Activated CD8-positive, alpha-beta memory T cell treated with anti-CD3 and anti-CD28 coated beads, Interleukin-2, amount 50 U/mL, for 1 hour (primary cell): Measurements from ENCODE around the gene RBMS3.

ENCODE experiments used
- DNase-seq: peaks from one replicate; pipeline ENCODE4 v3.0.0-alpha.2; 2020; ENCODE audit errors: extremely low read depth

Gene RBMS3

DNA sequence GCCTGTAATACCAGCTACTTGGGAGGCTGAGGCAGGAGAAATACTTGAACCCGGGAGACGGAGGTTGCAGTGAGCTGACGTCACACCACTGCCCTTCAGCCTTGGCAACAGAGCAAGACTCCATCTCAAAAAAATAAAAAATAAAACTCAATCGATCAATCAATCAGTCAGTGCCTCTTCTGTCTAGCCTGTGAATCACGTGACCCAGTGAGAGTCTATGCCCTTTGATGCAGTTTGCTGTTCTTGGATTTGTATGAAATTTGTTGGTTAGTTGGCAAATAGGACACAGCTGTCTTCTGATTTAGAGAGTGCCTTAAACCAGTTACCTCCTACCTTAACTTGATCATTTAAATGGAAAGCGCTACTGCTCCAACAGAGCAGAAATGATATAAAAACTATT is 3.6 kb upstream of the RBMS3 start:
- DNase-seq, result no peak

DNA sequence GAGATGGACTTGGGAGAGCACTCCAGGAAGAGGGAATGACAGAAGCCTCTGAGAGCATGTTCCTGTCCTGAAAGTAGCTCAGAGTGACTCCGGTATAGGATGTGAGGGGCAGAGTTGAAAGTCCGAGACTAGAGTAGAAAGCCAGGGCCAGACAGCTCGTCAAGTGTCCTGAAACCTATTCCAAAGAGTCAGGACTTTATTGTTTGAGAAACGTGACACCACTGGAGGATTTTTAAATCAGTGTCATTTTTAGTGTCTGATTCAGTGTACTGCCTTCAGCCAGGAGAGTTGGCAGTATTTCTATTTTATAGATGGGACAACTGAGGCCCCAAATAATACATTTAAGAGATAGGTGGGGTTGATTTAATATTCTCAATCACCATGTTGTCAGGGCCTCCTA is 1.6 kb upstream of the RBMS3 start:
- DNase-seq, result no peak

DNA sequence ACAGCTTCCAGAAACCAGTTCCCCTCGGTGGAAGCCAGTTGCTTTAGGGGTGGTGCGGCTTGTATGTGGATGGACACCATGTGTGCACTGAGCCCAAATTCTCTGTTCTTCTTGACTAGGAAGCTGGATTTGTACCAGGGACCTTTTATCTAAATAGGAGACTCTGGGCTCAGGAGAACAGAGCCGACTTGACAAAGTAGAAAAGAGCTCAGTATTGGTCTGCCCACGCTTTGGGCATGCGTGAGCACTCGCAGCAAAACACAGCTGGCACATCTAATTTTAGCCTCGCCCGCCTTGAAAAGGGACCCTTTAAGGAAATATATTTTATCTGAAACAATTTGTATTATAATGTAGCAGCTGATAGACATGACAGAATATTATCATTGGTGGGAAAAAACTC is 1.1 kb upstream of the RBMS3 start:
- no peak for DNase-seq

DNA sequence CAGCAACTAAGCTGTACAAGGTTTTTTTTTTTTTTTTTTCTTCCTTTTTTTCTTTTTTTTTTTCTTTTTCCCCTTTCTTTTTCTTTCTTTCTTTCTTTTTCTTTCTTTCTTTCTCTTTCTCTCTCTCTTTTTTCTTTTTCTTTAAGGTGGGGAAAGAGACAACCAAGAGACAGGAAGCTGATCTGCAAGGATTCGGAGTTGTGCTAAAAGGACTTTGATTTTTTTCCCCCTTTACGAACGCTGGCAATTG is 148 bp downstream of the RBMS3 start:
- no peak for DNase-seq

DNA sequence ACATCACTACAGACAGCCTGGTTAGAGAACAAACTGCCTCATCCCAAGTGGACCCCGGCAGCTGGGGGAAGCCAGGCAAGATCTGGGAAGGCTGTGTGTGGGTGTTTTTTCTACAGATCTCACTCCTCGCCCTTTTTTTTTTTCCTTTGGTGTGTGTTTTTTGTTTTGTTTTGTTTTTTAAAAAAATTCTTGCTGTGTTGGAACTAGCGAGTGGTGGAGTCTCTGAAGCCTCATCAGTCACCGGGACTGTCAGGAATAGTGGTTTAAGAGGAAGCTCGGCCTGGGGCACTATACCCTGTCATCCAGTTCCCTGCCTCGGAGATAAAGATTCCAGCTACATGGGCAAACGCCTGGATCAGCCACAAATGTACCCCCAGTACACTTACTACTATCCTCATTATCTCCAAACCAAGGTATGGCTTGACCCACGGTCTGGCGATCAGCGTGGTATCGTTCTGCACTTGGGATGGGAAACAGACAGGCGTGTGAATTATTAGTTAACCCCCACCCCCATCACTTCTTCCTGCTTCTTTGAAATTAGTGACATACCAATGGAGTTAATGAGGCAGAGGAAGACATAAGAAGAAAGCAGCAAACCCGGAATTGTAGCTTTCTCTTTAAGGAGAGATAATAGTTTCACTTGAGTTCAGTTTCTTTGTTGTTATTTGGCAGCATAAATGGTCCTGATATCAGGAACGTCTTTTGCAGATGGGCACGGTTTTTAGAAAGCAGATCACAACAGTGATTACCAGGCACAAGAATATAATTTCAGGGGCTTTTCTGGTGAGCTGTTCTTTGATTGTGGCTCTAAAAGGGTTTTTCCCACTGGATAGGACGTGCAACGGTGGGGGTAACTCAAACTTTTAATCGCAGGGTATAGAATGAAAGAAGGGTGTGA is 722 bp downstream of the RBMS3 start:
- no peak for DNase-seq

DNA sequence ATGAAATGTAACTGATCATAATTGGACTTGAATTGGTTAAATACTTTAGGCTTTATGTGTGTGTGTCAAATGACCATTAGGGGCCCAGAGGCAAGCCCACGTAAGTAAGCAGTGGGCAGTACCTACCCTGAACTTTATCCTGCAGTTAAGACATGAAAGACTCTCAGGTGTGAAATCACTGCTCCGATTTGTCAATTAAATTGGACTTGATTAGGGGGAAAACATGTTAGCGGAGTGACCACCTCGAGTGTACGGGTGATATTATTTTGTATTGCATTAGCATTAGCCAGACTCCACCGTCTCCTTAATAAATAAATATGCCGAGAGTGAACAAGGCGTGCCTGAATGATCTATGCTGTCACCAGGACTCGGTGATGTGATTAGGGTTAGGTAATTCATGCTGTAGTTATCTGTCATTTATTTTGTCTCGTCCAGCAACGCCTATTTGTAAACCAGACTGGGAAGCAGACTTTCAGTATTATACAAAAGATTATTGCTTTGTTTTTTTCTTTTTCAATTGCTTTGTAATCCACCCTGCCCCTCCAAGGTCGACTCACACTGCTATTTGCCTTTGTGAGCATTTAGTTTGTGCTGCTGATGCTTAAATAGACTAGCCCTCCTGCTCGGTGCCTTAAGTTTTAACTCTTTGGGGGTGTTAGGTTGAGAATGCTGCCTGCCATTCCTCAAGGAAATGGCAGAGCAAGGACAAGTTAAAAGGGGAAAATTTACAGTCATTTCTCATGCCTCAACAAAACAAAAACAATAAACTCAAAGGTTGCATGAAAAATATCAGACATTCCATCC is 1.8 kb downstream of the RBMS3 start:
- DNase-seq, result no peak

DNA sequence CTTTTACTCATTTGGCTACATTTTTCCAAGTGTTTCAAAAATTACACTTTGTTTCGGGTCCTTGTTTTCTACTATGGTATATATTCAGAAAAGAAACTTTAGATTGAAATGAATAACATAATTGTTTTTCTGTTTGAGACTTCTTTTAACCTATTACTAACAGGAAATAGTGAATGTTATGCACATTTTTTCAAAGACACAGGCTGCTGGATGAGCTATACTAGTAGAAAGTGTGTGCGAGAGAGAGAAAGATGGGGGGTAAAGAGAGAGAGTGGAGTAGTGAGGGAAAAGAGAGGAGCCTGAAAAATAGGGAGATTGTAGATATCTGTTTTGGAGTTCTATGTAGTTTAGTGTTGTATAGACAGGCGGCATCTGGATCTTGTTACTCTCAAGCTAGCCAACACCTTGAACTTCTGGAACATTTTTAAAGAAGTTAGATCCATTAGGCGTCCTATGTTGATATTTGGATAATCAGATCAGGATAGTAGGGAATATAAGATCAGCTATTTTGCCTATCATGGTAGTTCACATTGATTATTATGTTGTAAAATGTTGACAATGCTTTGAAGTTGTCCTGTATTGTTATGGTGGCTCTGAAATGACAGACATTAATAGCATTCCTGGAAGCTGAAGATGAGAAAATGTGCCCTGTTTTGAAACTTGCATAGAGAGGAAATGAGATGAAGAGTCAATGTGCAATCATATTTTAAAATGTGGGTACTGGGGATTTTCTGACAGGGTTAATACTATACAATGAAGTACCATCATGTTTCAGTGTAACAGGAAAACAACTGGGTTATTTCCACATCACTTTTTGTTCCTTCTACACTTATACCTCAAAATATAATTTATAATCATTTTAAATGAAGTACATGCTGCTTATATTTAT is 2.6 kb downstream of the RBMS3 start:
- DNase-seq, result no peak

DNA sequence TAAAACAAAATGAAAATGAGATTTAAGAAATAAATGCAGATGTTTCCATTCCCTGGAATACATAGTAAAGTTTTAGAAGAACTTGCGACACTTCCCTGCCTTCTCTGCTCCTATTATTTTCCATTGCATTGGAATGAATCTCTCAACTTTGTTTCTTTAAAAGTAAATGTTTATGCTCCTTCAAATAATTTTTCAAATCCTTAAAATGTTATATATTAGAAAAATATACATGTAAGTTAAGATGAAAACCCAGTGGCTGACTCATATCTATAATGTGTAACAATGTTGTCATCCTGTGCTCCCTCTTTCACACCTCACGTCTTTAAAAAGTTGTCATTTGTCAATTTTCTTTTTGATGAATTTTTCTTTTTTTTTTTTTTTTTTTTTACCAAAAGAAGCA is 3.6 kb downstream of the RBMS3 start:
- no peak for DNase-seq

DNA sequence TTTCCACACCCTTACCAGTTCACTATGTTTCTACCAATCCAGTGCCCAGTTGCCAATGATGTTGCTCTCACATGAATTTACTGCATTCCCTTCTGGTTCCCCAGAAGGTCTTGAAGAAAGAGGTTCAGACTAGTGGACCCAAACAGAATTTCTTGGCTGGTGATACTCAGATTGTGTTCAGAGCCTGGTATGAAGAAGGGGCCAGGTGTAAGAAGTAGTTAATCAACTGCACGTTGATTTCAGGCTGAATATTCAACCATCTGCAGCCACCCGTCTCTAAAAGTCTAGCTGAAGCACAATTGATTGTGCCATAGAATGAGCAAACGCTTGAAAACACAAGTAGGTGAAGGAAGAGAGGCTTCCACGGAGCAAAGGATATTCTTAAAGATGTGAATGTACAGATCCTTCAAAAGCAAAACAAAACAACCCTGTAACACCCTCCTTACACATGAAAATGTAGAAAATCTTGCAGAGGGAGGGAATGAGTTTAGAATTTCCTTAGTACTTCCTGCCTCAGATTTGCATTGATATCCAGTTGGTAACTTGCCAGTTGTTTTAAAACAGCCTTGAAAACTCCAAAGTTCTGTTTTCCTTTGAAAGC is 4.7 kb downstream of the RBMS3 start:
- no peak for DNase-seq

DNA sequence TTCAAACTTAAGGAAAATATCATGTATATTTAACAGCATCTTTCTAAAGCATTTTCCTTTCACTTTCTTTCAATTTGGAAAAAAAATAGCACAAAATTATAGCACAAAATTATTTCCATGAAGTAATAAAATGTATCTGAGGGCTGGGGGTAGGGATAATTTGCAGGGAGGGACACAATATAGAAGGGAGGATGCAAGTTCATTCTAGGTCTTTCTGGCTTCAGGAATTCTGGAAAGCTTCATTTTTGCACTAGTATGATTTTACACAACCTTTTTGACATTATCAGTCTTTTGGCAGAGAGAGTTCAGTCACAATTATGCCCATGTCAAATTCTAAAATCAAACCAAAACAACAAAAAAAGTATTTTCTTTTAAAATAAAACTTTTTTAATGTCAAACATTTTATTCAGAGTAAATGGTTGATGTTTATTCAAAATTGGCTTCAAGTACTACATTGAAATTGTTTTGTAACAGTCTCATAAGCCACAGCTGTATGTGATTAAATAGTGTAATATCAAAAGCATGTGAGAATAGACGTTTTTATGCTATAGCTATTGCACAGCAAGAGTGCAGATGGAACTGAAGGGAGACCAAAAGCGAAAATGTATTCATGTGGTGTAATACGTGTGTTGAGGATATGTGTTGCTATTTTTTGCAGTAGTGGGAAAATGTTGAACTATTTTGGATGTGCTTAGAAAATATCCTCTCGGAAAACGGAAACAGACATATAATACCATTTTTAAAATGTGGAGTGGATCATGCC is 5.8 kb downstream of the RBMS3 start:
- DNase-seq, result no peak

DNA sequence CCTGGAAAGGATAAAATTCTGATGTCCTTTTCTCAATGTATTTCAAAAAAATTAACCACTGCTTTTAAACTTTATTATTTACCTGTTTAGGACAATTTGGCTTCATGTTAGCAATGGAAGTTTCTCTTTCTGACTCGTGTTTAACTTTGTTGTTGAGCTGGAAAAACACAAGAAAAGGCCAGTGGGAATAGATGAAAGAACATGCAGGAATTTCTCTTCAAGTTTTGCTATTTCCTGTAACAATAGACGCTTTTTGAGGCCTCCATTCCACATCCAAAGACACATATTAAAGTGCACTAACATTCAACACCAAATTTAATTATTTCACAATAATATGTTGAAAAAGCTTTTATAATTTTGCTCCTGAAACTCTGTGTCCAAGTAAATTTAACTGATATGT is 9.7 kb downstream of the RBMS3 start:
- no peak for DNase-seq

DNA sequence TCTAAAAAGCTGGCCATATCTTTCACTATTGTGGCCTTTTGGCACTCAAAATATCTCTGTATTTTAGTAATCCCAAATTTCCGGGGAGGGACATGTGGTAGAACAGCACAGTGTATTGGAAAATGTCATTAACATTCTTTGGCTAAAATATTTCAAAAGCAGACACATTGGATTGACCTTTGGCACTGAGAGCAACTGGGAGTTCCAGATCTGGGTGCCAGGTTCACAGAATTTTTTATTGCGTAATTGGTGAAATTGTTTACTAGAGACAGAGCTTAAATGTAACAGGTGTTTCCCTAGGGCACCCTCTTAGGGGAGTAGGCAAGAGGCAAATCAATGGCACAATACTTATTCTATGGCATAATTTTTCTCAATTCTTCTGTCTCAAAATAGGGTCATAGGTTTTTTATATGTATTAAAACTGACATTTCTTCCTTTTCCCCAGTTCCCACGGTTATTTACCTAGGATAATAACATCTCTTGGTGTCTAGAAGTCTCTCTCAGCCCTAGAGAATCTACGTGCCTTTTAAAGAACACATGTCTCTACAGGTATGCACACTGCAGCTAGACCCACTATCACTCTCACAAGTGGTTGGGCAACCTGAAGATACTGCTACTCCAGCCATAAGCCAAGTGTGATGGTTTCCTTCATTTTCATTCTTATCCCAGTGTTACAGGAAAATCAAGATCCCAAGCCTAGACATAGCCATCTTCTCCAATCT is 10.6 kb downstream of the RBMS3 start:
- DNase-seq, result no peak

DNA sequence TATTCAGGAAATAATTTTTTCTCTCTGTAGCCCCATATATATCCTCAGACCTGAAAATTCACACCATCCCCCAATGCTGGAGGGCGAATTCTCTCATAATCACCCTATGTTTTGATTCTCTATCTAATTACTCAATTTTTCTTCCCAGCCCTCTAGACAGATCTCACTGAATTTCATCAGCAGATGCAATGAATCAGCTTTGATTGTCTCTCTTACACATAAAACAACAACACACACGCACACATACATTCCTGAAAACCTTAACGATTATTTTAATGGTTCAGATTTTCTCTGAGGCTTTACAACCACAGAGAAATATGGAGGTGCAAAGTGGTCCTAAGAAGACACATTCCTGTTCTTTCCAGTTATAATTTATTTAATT is 11.1 kb downstream of the RBMS3 start:
- no peak for DNase-seq

DNA sequence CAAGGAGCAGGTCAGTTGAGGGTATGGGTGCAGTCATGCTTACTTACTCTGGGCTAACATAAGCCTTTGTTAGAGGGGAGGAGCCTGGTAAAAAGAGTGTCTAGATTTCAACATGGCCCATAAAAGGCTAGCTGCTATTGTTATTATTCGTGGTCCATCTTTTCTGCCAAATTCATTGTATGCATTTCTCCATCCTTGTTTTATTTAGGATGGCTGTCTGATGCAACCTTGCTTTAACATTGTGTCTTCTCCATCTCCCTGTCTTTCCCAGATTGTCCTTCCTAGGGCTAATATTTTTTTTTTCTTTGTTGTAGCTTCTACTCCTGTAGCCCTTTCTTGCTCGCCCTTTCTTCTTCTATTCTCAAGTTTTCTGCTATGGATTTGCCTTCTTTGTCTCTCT is 12.6 kb downstream of the RBMS3 start:
- DNase-seq, result no peak

DNA sequence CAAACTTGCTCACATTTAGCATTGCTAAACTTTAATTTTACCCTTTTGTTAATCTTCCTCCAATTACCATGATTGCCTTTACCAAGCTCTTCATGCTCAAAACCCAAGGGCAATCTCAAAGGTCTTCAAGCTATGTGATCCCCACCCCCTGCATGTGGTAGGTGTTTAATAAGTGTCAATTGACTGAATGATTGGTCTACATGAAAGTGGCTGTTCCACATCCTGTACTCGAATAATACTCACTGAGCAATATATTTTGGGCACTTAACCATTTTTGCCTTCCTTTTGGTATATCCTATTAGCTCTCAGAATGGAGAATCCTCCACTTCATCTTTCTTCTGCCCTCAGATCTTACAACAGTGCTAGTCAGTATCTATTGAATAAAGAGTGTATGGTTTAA is 17.1 kb downstream of the RBMS3 start:
- no peak for DNase-seq

DNA sequence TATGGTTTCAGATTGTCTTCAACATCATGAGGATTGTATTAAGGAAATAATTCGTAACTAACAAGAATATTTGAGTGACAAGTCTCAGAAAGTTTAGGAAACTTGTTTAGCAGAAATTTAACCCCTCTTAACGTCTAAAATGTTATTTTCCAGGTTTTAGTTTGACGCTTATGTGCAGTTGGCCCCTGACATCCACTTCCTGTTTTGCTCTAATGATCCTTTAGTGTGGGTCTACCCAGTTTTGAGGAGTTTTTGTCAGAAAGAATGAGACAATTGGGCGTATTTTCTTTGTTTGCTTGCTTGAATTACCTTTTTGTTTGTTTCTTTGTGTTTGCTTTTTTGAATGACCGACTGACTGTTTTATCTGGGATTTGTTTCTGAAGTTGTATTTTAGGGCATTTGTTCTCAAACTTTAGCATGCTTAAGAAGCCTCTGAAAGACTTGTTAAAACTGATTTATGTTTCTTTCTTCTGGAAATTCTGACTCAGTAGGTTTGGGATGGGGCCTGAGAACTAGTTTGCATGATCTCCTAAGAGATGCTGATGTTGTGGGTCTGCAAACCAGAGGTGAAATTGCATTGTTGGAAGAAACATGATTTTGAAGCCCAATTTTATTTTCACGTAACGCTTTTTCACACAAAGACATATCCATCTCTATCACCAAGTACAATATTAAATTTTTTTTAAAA is 20.6 kb downstream of the RBMS3 start:
- no peak for DNase-seq

DNA sequence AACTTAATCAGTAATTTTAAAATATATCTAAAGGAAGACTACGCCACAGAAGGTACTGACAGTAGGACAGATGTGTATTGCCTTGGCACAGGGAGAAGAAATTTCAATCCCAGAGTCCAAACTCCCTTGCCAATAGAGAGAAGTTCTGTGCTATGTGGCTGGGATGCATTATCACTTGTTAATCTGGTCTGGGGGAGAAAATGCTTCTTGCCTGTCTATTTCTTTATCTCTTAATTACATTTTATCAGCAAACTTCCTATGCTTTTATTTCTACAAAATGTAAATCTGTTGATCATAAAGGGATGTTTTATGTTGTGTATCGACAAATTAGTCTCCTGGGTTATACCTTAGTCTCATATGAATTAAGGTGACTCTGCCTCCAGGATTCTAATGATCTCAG is 21.7 kb downstream of the RBMS3 start:
- DNase-seq, result no peak

DNA sequence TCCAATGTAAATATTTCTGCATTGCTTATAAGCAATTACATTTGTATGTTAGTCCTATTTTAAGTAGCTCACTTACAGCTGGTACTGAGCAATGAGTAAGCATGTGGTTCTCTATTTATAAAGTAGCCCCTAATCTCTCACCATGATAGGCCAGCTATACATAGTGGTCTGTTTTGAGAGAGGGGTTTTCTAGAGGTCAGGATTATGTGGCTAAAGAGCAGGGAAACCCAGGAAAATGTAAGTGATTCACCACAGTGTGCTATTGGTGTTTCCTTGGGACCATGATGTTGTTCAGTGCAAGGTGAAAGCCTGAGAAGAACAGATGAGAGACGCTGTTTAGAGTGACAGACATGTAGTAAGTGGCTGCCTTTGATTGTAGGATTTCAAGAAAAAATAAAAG is 26.4 kb downstream of the RBMS3 start:
- DNase-seq, result no peak

DNA sequence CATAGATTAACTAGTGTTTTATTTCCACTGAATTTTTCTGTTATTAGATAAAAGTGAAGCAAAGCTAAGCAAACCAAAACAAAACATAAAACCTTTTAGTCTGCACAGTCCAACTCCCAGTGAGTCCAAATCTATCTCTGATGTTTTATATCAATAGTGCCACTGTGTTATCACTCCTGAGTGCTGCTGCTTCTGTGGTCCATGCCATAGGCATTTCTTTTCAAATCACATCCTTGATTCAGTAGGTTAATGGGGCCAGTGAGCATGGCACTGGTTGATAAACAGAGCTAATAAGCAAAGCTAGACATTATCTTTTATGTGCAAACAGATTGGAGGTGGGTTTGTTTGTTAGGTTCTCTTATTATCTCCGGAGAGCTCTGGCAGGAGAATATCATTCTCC is 30.0 kb downstream of the RBMS3 start:
- no peak for DNase-seq

DNA sequence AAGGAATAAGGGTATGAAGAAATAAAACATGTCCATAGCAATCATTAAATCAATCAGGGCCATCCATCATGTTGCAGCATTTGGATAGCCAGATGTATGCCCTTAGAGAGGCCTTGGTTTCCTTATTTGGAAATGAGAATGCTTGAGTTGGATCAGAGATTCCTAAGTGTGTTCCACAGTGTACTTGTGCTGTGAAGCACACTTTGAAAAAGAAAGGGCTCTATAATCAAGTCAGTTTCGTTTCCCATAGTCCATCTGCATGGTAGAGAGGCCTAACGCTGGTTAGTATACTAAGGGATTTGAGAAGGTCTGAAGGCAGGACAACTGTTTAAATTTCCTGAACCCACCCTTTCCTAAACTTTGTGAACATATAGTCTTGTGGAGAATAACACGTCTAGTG is 30.9 kb downstream of the RBMS3 start:
- no peak for DNase-seq
